Stimulated activated CD8-positive, alpha-beta memory T cell treated with anti-CD3 and anti-CD28 coated beads, Interleukin-15, amount 100 ng/mL, for 24 hours (primary cell): ENCODE measurements around the gene NOXA1.
"Not testable (repeated sequence)": the region's sequence is repeated elsewhere in the genome, so short reads cannot be mapped to it uniquely, and the experiment has no call there.

Experiments used
- DNase-seq: peaks from one replicate; pipeline ENCODE4 v3.0.0-alpha.2; 2020; ENCODE audit warnings: low read depth

The NOXA1 gene

GRCh38 chr9:137439158-137439714 lies 16.0 kb downstream of the NOXA1 start:
- no peak for DNase-seq

- DNase-seq: no peak
These were observed 18.2 kb downstream of the NOXA1 start, which contains the start of gene ENTPD8 for GRCh38 chr9:137441289-137441934. ENTPD8 (minus strand) TSS chr9:137441357; CDS start chr9:137438285, 3,072 bp downstream.

- DNase-seq: no peak
These were observed 18.7 kb downstream of the NOXA1 start for GRCh38 chr9:137441935-137442321.

GRCh38 chr9:137444106-137444790 lies 21.1 kb downstream of the NOXA1 start:
- no peak for DNase-seq

GRCh38 chr9:137445275-137445807 lies 22.1 kb downstream of the NOXA1 start:
- DNase-seq: peak; percentile 64

- DNase-seq: no peak
These were observed 22.8 kb downstream of the NOXA1 start for GRCh38 chr9:137445930-137446431.

GRCh38 chr9:137446851-137447471 lies 23.8 kb downstream of the NOXA1 start:
- no peak for DNase-seq

- DNase-seq: no peak
These were observed 24.8 kb downstream of the NOXA1 start for GRCh38 chr9:137447722-137448601.

GRCh38 chr9:137448602-137448962 lies 25.4 kb downstream of the NOXA1 start:
- no peak for DNase-seq

- DNase-seq: no peak
These were observed 26.1 kb downstream of the NOXA1 start for GRCh38 chr9:137449081-137449844.

GRCh38 chr9:137449931-137450538 lies 26.8 kb downstream of the NOXA1 start:
- no peak for DNase-seq

- DNase-seq: not testable (repeated sequence)
These were observed 27.5 kb downstream of the NOXA1 start for GRCh38 chr9:137450539-137451222.

GRCh38 chr9:137451264-137452005 lies 28.2 kb downstream of the NOXA1 start:
- DNase-seq: not testable (repeated sequence)

GRCh38 chr9:137452006-137452760 lies 29.0 kb downstream of the NOXA1 start:
- no peak for DNase-seq

GRCh38 chr9:137452761-137453642 lies 29.8 kb downstream of the NOXA1 start:
- no peak for DNase-seq

GRCh38 chr9:137453643-137454081 lies 30.5 kb downstream of the NOXA1 start:
- no peak for DNase-seq

- DNase-seq: no peak
These were observed 31.0 kb downstream of the NOXA1 start for GRCh38 chr9:137454145-137454596.
